Skeletal muscle satellite cell (primary cell): ENCODE results near the gene MAP3K15.

ENCODE experiments used
- H3K27me3 ChIP-seq: 2 replicates; pipeline ENCODE4 v1.7.0; 2013; ENCODE audit warnings: low read length; ENCODE audit not compliant: control insufficient read depth, insufficient read depth
- H3K36me3 ChIP-seq: 2 replicates; pipeline ENCODE4 v1.7.0; 2013; ENCODE audit warnings: mild to moderate bottlenecking, control low read depth, low read length; ENCODE audit not compliant: insufficient read depth
- H3K4me1 ChIP-seq: 2 replicates; pipeline ENCODE4 v1.7.0; 2013; ENCODE audit warnings: low read length; ENCODE audit not compliant: control insufficient read depth, insufficient read depth
- H3K4me2 ChIP-seq: 2 replicates; pipeline ENCODE4 v1.7.0; 2013; ENCODE audit warnings: mild to moderate bottlenecking, low read length
- H3K4me3 ChIP-seq: 2 replicates; pipeline ENCODE4 v1.7.0; 2013; ENCODE audit warnings: low read length
- H3K9ac ChIP-seq: 2 replicates; pipeline ENCODE4 v1.7.0; 2013; ENCODE audit warnings: mild to moderate bottlenecking, low read depth, low read length, moderate library complexity
- H3K9me3 ChIP-seq: replicated peaks from 2 replicates; pipeline ENCODE4 v1.7.0; 2013; ENCODE audit warnings: mild to moderate bottlenecking, control low read depth, low read length

Gene MAP3K15

GRCh38 chrX:19372170-19372546 is 143.2 kb downstream of the MAP3K15 start:
- Histone ChIP-seq H3K27me3 (peaks cover 7% of the 10 kb centered on the region), H3K4me2 (peak overlapping the region; percentile 95), H3K4me3 (peak overlapping the region; percentile 70), H3K36me3 (no peaks in the 10 kb centered on the region), H3K9ac (peak overlapping the region; percentile 54), H3K4me1 (peaks cover 9% of the 10 kb centered on the region), H3K9me3 (no peaks in the 10 kb centered on the region)

GRCh38 chrX:19370061-19370460 is 145.2 kb downstream of the MAP3K15 start:
- H3K36me3 ChIP-seq, result no peaks in the 10 kb centered on the region
- peaks cover 7% of the 10 kb centered on the region for H3K27me3 ChIP-seq
- H3K4me3 ChIP-seq, result no peak overlapping the region
- peaks cover 9% of the 10 kb centered on the region for H3K4me1 ChIP-seq
- no peaks in the 10 kb centered on the region for H3K9me3 ChIP-seq
- H3K4me2 ChIP-seq, result no peak overlapping the region
- H3K9ac ChIP-seq, result no peak overlapping the region

- Histone ChIP-seq H3K9me3 (no peaks in the 10 kb centered on the region), H3K9ac (no peak overlapping the region), H3K4me3 (no peak overlapping the region), H3K4me2 (no peak overlapping the region), H3K27me3 (no peaks in the 10 kb centered on the region), H3K36me3 (no peaks in the 10 kb centered on the region), H3K4me1 (peaks cover 9% of the 10 kb centered on the region)
Measured at GRCh38 chrX:19368576-19368975, 146.7 kb downstream of the MAP3K15 start.

- Histone ChIP-seq H3K4me3 (no peak overlapping the region), H3K36me3 (peaks cover 21% of the 10 kb centered on the region), H3K4me1 (no peaks in the 10 kb centered on the region), H3K9me3 (no peaks in the 10 kb centered on the region), H3K27me3 (no peaks in the 10 kb centered on the region), H3K9ac (no peak overlapping the region), H3K4me2 (no peak overlapping the region)
Measured at GRCh38 chrX:19361701-19362100, 153.6 kb downstream of the MAP3K15 start.

- H3K4me2 ChIP-seq, result no peak overlapping the region
- peaks cover 21% of the 10 kb centered on the region for H3K36me3 ChIP-seq
- H3K4me1 ChIP-seq, result no peaks in the 10 kb centered on the region
- H3K4me3 ChIP-seq, result no peak overlapping the region
- no peak overlapping the region for H3K9ac ChIP-seq
- no peaks in the 10 kb centered on the region for H3K9me3 ChIP-seq
- H3K27me3 ChIP-seq, result no peaks in the 10 kb centered on the region
Measured at GRCh38 chrX:19360903-19361302, 154.4 kb downstream of the MAP3K15 start.

GRCh38 chrX:19358521-19358920 is 156.8 kb downstream of the MAP3K15 start:
- Histone ChIP-seq H3K4me1 (no peaks in the 10 kb centered on the region), H3K4me2 (no peak overlapping the region), H3K4me3 (no peak overlapping the region), H3K36me3 (peaks cover 25% of the 10 kb centered on the region), H3K9ac (no peak overlapping the region), H3K9me3 (no peaks in the 10 kb centered on the region), H3K27me3 (no peaks in the 10 kb centered on the region)

GRCh38 chrX:19354625-19355024 is 160.7 kb downstream of the MAP3K15 start:
- H3K4me2 ChIP-seq, result no peak overlapping the region
- H3K27me3 ChIP-seq, result no peaks in the 10 kb centered on the region
- H3K9me3 ChIP-seq, result no peaks in the 10 kb centered on the region
- H3K36me3 ChIP-seq, result peaks cover 22% of the 10 kb centered on the region
- H3K9ac ChIP-seq, result no peak overlapping the region
- H3K4me1 ChIP-seq, result no peaks in the 10 kb centered on the region
- H3K4me3 ChIP-seq, result no peak overlapping the region

- Histone ChIP-seq H3K9me3 (no peaks in the 10 kb centered on the region), H3K36me3 (peaks cover 11% of the 10 kb centered on the region), H3K4me1 (no peaks in the 10 kb centered on the region), H3K4me2 (no peak overlapping the region), H3K27me3 (no peaks in the 10 kb centered on the region), H3K9ac (no peak overlapping the region), H3K4me3 (no peak overlapping the region)
Measured at GRCh38 chrX:19350941-19351384, 164.3 kb downstream of the MAP3K15 start.

- Histone ChIP-seq H3K9me3 (no peaks in the 10 kb centered on the region), H3K36me3 (peaks cover 7% of the 10 kb centered on the region), H3K4me3 (no peak overlapping the region), H3K27me3 (no peaks in the 10 kb centered on the region), H3K4me2 (no peak overlapping the region), H3K4me1 (no peaks in the 10 kb centered on the region), H3K9ac (no peak overlapping the region)
Measured at GRCh38 chrX:19349264-19349663, 166.0 kb downstream of the MAP3K15 start.

GRCh38 chrX:19347916-19348315 is 167.4 kb downstream of the MAP3K15 start:
- H3K4me3 ChIP-seq, result no peak overlapping the region
- H3K9ac ChIP-seq, result no peak overlapping the region
- no peak overlapping the region for H3K4me2 ChIP-seq
- H3K36me3 ChIP-seq, result peaks cover 7% of the 10 kb centered on the region
- no peaks in the 10 kb centered on the region for H3K27me3 ChIP-seq
- no peaks in the 10 kb centered on the region for H3K9me3 ChIP-seq
- H3K4me1 ChIP-seq, result peaks cover 4% of the 10 kb centered on the region

- peaks cover 5% of the 10 kb centered on the region for H3K4me1 ChIP-seq
- peak overlapping the region; percentile 94 for H3K4me3 ChIP-seq
- H3K9me3 ChIP-seq, result no peaks in the 10 kb centered on the region
- H3K9ac ChIP-seq, result peak overlapping the region; percentile 83
- no peaks in the 10 kb centered on the region for H3K27me3 ChIP-seq
- peak overlapping the region; percentile 84 for H3K4me2 ChIP-seq
- H3K36me3 ChIP-seq, result no peaks in the 10 kb centered on the region
Measured at GRCh38 chrX:19344661-19345060, 170.6 kb downstream of the MAP3K15 start.

GRCh38 chrX:19343535-19344408 is 171.5 kb downstream of the MAP3K15 start, which contains the start of gene PDHA1:
Gene PDHA1, plus strand, starts transcription at chrX:19343927. Its CDS starts 111 bp downstream, at chrX:19344038.
- Histone ChIP-seq H3K4me3 (peak within 1 kb of the TSS; percentile 94), H3K36me3 (no peaks in the 10 kb centered on the region)

More at GRCh38 chrX:19343535-19344408, 171.5 kb downstream of the MAP3K15 start, which contains the start of gene PDHA1:
- Histone ChIP-seq H3K9me3 (no peaks in the 10 kb centered on the region), H3K9ac (peak within 1 kb of the TSS; percentile 83), H3K27me3 (no peaks in the 10 kb centered on the region), H3K4me2 (peak within 1 kb of the TSS; percentile 84), H3K4me1 (peaks cover 5% of the 10 kb centered on the region)
